Stromal cell of bone marrow (primary cell): ENCODE measurements around the gene CCNY.
A peak's percentile ranks its signal among the peaks of the same experiment; 100 is the strongest.
"Not testable (repeated sequence)": the region's sequence is repeated elsewhere in the genome, so short reads cannot be mapped to it uniquely, and the experiment has no call there.

ENCODE experiments used
- DNase-seq: peaks from one replicate; pipeline ENCODE4 v3.0.0-alpha.2; 2012; ENCODE audit warnings: low read depth

The CCNY gene

DNA sequence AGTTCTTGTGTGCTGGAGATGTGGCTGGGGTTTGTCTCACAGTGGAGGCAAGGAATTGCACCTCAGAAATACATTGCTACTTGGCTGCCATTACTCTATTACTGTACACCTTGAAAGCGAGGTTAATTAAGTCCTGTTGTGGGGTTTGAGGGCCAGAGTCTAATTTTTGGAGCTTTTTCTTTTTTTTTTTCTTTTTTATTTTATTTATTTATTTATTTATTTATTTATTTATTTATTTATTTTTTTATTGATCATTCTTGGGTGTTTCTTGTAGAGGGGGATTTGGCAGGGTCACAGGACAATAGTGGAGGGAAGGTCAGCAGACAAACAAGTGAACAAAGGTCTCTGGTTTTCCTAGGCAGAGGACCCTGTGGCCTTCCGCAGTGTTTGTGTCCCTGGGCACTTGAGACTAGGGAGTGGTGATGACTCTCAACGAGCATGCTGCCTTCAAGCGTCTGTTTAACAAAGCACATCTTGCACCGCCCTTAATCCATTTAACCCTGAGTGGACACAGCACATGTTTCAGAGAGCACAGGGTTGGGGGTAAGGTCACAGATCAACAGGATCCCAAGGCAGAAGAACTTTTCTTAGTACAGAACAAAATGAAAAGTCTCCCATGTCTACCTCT is 69.8 kb downstream of the CCNY start:
- DNase-seq, result not testable (repeated sequence)

- not testable (repeated sequence) for DNase-seq
Measured at GRCh38 chr10:35407696-35408095, 71.4 kb downstream of the CCNY start.

DNA sequence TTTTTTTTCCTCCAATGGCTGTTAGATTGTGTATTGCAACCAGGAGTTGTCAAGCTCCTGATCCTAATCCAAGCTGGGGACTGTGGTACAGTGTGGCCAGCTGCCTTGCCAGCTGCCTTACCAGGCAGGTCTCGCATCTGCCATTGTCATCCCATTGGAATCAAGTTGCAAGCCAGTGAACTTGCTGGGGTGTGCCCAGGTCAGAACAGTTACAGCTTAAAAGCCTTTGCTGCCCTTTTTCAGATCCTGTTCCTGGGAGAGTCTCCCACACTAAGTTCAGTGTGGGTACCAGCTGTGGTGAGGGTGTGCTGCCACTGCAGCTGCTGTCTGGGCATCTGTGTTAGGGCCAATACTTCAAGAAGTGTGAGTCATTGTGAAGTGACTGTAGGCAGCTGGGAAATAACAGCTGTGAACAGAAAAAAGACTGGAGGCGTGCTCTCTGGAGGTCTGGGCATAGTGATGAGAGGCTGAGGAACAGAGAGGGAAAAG is 72.8 kb downstream of the CCNY start:
- peak; percentile 72 for DNase-seq

DNA sequence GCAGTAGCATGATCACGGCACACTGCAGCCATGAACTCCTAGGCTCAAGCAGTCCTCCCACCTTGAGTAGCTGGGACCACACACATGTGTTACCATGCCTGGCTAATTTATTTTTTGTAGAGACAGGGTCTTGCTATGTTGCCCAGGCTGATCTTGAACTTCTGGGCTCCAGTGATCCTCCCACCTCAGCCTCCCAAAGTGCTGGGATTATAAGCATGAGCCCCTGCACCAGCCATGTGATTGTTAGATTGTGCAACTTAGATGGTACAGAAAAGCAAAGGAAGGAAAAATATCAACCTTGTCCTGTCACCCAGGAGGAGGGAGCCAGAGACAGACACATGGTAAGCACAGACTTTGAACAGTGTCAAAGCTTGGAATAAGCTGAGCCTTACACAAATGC is 73.5 kb downstream of the CCNY start:
- DNase-seq, result no peak

- no peak for DNase-seq
Measured at GRCh38 chr10:35412003-35412723, 75.9 kb downstream of the CCNY start.

DNA sequence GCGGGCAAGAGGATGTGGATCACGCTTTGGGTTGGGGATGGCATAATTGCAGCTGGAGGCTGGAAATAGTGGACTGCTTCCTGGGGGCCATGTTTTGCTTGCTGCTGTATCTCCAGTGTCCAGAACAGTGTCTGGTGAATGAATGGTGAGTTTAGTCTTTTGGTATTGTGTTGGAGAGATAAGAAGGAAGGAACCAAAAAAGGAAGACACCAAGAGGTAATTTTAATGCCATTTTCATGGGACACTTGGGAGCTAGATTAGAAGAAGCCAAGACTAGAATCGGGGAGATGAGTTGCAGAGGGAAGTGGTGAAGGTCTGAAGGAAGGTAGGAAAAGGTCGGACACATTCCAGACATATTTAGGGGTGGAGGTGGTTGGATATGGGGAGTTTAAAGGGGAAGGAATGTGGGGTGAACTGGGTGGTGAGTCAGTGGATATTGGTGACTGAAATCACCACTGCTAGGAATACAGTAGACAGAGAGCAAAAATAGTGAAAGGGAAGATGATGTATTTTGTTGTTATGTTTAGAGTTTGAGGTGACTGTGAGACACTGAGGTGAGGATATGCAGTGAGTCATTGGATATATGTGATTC is 76.7 kb downstream of the CCNY start:
- no peak for DNase-seq

DNA sequence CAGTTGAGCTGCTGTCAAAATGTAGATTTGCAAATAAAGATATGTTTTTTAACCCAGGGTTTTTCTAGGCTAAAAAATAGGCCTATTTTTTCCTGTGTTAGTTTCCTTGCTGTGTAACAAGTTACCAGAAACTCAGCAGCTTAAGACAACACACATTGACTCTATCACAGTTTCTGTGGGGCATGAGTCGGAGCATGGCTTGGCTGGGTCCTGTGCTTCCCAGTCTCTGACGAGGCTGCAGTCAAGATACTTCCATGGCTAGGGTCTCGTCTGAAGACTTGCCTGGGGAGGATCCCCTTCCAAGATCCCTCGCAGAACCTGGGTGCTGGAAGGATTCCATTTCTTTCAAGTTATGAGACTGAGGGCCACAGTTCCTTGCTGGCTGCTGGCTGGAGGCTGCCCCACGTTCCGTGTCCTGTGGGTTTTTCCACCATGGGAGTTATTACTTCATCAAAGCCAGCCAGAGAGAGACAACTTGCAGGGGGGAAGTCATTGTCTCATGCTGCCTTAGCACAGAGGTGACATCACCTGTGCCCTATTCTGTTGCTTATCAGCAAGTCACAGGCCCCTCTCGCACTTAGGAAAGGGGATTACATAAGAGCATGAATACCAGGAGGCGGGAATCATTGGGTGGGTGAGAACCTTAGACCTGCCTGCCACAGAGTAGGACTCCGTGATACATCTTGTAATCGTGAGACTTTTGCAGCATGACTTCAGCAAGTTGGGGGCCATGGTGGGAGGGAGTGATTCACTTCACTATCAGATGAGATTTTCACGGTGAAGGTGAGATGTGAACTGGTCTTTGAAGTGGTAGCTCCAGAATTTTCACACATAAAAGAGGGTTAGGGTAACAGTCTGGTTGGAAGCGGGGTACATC is 77.9 kb downstream of the CCNY start:
- no peak for DNase-seq

DNA sequence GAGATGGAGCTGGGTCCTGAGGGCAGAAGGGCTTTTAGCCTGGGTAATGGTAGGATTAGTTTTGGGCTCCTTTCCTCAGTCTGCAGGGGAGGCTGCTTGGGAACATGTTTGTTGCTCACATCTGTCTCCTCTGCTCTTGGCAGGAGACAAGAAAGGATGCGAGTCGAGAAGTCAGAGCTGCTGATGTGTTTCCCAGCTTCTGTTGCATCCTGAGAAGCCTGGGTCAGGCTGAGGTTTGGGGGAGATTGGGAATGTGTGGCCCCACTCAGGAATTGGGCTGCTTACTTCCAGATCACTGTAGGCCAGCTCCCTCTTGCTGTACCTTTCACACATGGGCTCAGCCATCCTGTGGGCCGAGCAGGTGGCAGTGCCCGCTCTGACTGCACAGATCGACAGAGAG is 79.2 kb downstream of the CCNY start:
- DNase-seq, result no peak

DNA sequence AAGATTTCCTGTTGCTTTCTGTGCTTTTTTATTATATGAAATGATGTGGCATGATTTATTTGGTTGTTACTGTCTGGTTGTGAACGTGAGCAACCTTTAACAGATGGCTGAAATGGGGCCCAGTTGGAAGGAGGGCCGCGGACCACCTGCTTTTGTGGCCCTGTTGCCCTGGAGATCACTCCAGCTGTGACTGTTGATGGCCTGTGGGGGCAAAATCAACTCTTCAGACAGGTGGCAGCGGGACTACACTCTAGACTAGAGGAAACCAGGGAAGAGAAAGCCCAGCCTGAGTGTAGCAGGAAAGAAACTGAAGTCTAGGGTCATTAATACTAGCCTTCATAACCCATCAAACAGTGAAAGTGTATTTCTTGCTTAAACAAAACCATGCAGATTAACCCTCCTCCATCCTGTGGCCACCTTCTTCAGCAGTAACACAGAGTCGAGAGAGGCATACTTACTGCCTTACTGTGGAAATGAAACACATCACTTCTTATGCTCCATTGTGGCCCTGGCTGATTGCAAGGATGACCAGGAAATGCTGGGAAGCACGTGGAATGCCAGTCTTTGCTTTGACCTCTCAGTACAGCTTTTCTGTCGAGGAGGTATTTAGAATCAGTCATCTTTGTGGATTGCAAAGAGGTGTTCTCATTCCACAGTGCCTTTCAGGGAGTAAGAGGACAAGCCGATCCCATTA is 80.5 kb downstream of the CCNY start:
- no peak for DNase-seq

DNA sequence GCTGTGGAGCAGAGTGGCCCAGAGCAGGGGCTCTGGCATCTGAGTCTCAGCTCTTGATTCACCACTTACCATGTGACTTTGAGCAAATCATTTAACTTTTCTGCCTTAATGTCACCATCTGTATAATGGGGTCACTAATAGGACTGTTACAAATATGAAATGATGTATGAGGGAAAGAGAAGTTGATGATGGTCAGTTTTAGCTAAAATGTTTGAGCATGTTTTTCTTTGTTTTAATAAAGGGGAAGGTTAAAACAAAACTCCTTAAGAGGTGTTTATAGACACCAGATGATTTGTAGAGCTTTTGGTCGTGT is 81.0 kb downstream of the CCNY start:
- DNase-seq, result no peak

DNA sequence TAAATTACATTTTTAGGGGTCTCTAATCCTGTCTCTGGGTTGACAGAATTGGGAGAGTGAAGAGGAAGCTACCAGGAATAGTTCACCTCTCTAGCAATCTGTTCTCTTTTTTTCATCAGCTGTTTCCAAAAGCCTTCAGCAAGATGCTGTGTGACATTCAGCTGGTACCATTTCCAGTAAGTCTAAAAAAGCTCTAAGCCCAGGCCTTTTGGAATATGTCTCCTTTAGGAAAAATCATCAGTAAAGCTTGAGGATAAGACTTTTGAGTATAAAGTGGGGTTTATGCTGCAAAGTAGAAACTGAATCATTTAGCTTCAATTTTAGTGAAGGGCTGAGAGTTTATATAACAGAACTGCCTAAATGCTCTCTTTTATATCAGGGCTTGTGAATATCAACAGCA is 81.5 kb downstream of the CCNY start:
- no peak for DNase-seq

GRCh38 chr10:35418580-35418979 is 82.3 kb downstream of the CCNY start:
- DNase-seq, result not testable (repeated sequence)

- no peak for DNase-seq
Measured at GRCh38 chr10:35420044-35420443, 83.7 kb downstream of the CCNY start.

- DNase-seq, result no peak
Measured at GRCh38 chr10:35420827-35421552, 84.7 kb downstream of the CCNY start.

- DNase-seq, result peak; percentile 74
Measured at GRCh38 chr10:35421553-35422178, 85.4 kb downstream of the CCNY start.

DNA sequence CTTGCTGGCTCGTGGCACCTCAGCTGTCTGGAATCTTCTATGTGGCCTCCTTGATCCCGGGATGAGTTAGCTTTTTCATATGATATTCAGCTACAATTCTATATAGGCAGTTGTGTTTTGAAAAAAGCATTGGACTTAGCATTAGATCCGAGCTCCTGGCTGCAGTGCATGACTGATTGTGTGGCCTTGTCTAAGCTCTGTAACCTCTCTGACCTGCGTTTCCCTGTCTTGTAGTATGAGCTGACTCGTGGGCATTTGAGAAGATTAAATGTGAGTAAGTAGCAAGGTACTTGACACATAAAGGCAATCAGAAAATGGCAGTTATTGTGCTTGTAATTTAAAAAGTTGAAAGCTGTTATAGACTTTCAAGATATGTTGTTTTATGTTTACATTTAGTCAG is 85.9 kb downstream of the CCNY start:
- no peak for DNase-seq

DNA sequence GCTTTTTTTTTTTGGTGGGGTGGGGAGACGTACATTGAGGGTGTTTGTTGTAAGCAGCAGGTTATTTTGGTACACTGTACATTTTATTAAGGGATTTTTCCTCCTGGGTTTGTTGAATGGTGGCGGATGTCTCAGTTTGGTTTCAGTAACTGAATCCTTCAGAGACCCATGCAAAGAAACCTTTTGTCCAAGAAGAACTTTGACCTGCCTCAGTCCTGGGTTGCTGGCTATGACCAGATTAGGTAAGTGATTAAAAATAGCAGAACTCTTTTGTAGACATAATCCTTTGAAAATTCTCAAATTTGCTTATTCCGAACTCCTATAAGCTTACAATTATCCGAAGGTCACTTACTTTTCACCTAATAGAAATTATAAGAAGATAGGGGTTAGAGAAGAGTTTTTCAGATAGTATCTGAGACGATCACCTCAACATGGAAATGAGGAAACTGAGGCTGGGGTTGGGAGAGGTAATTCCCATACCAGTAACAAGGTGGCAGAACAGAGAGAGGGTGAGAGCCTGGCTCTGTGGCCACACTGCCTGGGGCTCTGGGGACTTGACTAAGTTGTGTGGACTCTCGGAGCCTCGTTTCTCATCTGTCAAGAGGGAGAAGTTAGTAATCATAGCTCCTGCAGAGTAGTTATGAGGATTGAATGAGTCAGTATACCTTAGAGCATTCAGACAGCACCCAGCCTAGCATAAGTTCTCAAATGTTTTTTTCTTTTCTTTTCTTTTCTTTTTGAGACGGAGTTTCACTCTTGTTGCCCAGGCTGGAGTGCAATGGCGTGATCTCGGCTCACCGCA is 87.4 kb downstream of the CCNY start:
- DNase-seq, result peak; percentile 60

- no peak for DNase-seq
Measured at GRCh38 chr10:35424680-35425285, 88.5 kb downstream of the CCNY start.

DNA sequence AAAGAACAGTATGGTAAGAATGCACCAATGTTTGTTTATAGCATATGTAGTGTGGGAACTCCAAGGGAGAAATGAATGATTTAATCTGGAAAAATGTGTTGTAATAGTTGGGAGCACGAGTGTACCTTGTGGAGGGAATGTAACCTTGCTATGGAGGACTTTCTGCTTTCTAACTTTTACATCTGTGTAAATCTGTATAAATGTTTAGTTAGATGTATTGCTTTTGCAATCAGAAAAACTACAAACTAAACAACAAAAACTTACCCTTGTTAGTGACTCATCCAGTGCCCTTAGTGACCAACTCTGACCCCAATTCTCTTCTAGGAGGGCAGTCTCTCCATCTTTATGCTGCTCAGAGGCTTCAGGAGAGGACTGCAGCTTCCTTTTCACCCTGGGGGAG is 89.3 kb downstream of the CCNY start:
- no peak for DNase-seq

DNA sequence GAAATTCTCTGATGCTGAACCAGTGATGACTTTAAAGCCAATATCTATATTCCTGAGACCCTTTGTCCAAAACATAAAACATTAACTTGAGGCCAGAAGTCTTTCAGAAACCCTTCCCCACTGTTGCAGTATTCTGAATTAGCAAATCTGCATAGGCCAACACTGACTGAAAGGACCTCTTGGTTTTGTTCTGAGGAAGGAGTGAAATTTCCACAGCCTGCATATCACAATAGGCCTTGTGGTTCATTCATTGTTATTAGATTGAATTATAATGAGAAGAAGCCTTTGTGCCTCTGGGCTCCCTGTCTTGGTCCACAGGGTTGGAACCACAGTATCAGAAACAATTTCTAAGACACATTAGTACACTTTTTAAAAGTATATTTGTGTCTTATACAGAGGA is 90.3 kb downstream of the CCNY start:
- no peak for DNase-seq
